Panc1 (cell line): Measurements from ENCODE around the gene CBX8. TPM values are rescaled to one million over a fixed set of nuclear protein-coding genes. Genes with fewer than 3 reads are reported as not detected.
A peak's percentile ranks its signal among the peaks of the same experiment; 100 is the strongest.

ENCODE experiments used
- ATAC-seq: fragments of 200-7000 bp; cut with Tn5 transposase; 2 replicates; pipeline ENCODE4 v1.9.1; 2020; ENCODE audit warnings: mild to moderate bottlenecking, moderate library complexity
- BruUV-seq: library from RNA; stranded (reverse); fragments of 400-500 nt; replicated peaks from 2 replicates; lab custom pipeline; 2021; lab: Mats Ljungman, UMichigan
- CTCF ChIA-PET: fragments of 300-600 bp; sonication (Branson Sonifier 250); formaldehyde crosslinking; loops from one replicate; lab custom pipeline; 2022; ENCODE audit warnings: antibody characterized with exemption; lab: Charles Lee
- POLR2A ChIA-PET: fragments of 300-600 bp; sonication (Branson Sonifier 250); formaldehyde crosslinking; loops from one replicate; lab custom pipeline; 2022; ENCODE audit warnings: antibody characterized with exemption; lab: Charles Lee
- DNase-seq: peaks from one replicate; pipeline ENCODE4 v3.0.0-alpha.2; 2010; ENCODE audit warnings: low read depth, low spot score
- H3K27ac ChIP-seq: 2 replicates; pipeline ENCODE4 v1.5.1; 2011; ENCODE audit warnings: mild to moderate bottlenecking, low read length, inconsistent platforms
- H3K27me3 ChIP-seq: fragments of 200-500 bp; sonication (Bioruptor generic); 2 replicates; pipeline ENCODE4 v1.6.0; 2014; ENCODE audit warnings: low read length, inconsistent platforms; ENCODE audit not compliant: control insufficient read depth, insufficient read depth
- H3K36me3 ChIP-seq: fragments of 200-500 bp; sonication (Bioruptor generic); 2 replicates; pipeline ENCODE4 v1.5.1; 2014; ENCODE audit warnings: inconsistent platforms, mild to moderate bottlenecking, low read length, moderate library complexity; ENCODE audit not compliant: control insufficient read depth, insufficient read depth
- H3K4me1 ChIP-seq: 2 replicates; pipeline ENCODE4 v1.5.1; 2011; ENCODE audit warnings: inconsistent platforms, mild to moderate bottlenecking, low read length, moderate library complexity; ENCODE audit not compliant: control insufficient read depth, insufficient read depth
- H3K4me3 ChIP-seq, 2 experiments: 2 replicates each; pipeline ENCODE4 v1.5.1; 2011 to 2012; ENCODE audit warnings: low read depth in 2 of 2, low read length in 2 of 2, mild to moderate bottlenecking in 2 of 2, inconsistent platforms in 1 of 2, moderate library complexity in 1 of 2
- H3K9me3 ChIP-seq: fragments of 200-500 bp; sonication (Bioruptor generic); 2 replicates; pipeline ENCODE4 v1.5.1; 2014; ENCODE audit warnings: low read depth, mild to moderate bottlenecking, inconsistent platforms, low read length, moderate library complexity; ENCODE audit not compliant: control insufficient read depth, insufficient read depth
- POLR2AphosphoS5 ChIP-seq: IDR thresholded peaks from 2 replicates; pipeline ENCODE4 v1.6.1; 2012; ENCODE audit warnings: mild to moderate bottlenecking, low read depth, low read length, moderate library complexity
- REST ChIP-seq, 2 experiments: IDR thresholded peaks; 2 replicates each; pipeline ENCODE4 v1.6.1; 2011 to 2012; ENCODE audit warnings: low read depth in 2 of 2, control low read depth in 1 of 2, low read length in 1 of 2, mild to moderate bottlenecking in 1 of 2, moderate library complexity in 1 of 2; ENCODE audit not compliant: insufficient read depth in 1 of 2
- SIN3A ChIP-seq: IDR thresholded peaks from 2 replicates; pipeline ENCODE4 v1.6.1; 2012; ENCODE audit warnings: low read depth, mild to moderate bottlenecking, low read length, moderate library complexity, borderline replicate concordance; ENCODE audit not compliant: insufficient read depth
- TCF7L2 ChIP-seq: IDR thresholded peaks from 2 replicates; pipeline ENCODE4 v1.6.1; 2011; ENCODE audit warnings: mild to moderate bottlenecking, low read depth, low read length, inconsistent platforms
- in situ Hi-C: cut with HindIII; loops from 2 replicates; pipeline ENCODE4 v1.10.0; 2016; ENCODE audit warnings: low sequenced_read_pairs, low pct_unique_long_range_greater_than_20kb
- intact Hi-C: fragments of 100-400 bp; cut with micrococcal nuclease; formaldehyde crosslinking; loops from one replicate; pipeline ENCODE4 v1.10.0; 2022; ENCODE audit not compliant: unreplicated experiment
- total RNA-seq: library from RNA; stranded (reverse); gene quantifications from one replicate; pipeline ENCODE4 v1.2.1, GENCODE V29; 2021; ENCODE audit not compliant: unreplicated experiment
- TF ChIP-seq, protein P1 (sequence below): fragments of 450-650 bp; IDR thresholded peaks from 2 replicates; pipeline ENCODE4 v1.5.1; 2017; ENCODE audit warnings: mild to moderate bottlenecking

The CBX8 gene
- total RNA-seq, 1 experiment from 2014 or later, result 15.3 TPM

DNA sequence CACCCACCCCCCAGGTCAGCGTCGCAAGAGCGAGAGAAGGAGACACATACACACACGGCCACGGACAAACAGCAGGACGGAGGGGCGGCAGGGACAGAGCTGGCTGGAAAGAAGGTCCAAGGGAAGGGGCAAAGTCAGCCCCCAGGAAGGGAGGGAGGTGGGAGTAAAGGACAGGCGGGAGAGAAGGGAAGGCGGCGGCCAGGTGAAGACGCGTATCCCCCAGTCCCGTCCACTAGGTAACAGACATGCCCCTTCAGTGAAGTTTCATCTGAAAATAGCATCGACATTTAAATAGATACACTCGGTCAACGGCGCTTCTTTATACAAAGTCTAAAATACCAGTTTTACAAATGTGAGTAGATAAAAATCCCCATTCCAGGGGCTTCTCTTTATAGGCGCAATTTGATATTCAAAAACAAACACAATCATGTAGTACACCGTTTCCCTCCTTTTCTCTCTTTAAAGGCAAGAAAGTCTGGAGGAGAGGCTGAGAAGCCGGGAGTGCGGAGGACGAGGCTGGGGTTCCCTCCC lies 4.5 kb downstream of the CBX8 start:
- Histone ChIP-seq H3K27ac (no peak overlapping the region; the same call in 1 of the 2 replicates), H3K4me1 (peaks cover 21% of the 10 kb centered on the region), H3K4me3 (peak overlapping the region; percentile 62 to 63), H3K36me3 (peaks cover 3% of the 10 kb centered on the region; the same call in 1 of the 2 replicates), H3K9me3 (no peaks in the 10 kb centered on the region), H3K27me3 (no peaks in the 10 kb centered on the region)
- in situ Hi-C loops, result loop anchor here (25.0 kb wide), 1 partner anchor 195 kb away; no protein-coding TSS in a partner anchor
- ChIA-PET POLR2A (interaction anchor here (0.6 kb wide), 1 partner anchor 128 kb away, joined by 8 read pairs; no protein-coding TSS in a partner anchor), CTCF (no interaction called here)
- ATAC-seq, result no peak
- DNase-seq, result no peak
- intact Hi-C loops, result loop anchor here (5.0 kb wide), 1 partner anchor 200 kb away; no protein-coding TSS in a partner anchor
- BruUV-seq, result no TSS peak
- TF ChIP-seq REST (IDR thresholded peaks at IDR 0.05; ENCODE audit: insufficient read depth in 1 of 2, low read depth in 2 of 2, low read length in 1 of 2), result no peak
- TF ChIP-seq, protein P1, sequence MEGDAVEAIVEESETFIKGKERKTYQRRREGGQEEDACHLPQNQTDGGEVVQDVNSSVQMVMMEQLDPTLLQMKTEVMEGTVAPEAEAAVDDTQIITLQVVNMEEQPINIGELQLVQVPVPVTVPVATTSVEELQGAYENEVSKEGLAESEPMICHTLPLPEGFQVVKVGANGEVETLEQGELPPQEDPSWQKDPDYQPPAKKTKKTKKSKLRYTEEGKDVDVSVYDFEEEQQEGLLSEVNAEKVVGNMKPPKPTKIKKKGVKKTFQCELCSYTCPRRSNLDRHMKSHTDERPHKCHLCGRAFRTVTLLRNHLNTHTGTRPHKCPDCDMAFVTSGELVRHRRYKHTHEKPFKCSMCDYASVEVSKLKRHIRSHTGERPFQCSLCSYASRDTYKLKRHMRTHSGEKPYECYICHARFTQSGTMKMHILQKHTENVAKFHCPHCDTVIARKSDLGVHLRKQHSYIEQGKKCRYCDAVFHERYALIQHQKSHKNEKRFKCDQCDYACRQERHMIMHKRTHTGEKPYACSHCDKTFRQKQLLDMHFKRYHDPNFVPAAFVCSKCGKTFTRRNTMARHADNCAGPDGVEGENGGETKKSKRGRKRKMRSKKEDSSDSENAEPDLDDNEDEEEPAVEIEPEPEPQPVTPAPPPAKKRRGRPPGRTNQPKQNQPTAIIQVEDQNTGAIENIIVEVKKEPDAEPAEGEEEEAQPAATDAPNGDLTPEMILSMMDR, result no peak
- no peak for TF ChIP-seq SIN3A
- no peak for TF ChIP-seq TCF7L2

DNA sequence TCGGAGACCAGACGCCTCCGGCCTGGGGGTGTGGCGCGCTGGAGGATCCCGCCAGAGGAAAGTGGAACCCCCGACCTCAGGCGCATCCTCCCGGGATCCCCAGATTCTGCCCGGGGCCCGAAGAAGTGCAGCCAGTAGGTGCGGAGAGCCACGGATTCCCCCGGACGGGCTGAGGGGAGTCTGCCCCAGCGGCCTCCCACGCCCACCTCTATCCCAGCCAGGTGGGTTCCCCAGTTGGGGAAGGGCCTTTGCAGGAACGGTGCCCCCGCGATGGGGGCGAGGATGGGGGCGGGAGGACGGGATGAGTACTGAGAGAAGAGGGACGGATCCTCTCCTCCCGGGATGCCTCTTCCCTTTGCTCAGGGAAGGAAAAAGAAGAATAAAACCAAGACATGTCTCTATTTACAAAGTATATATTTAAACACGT lies 5.1 kb downstream of the CBX8 start:
- no TSS peak for BruUV-seq

More for the DNA sequence above, 5.1 kb downstream of the CBX8 start:
- in situ Hi-C loops, result loop anchor here (25.0 kb wide), 1 partner anchor 196 kb away; no protein-coding TSS in a partner anchor
- Histone ChIP-seq H3K4me1 (peaks cover 21% of the 10 kb centered on the region), H3K9me3 (no peaks in the 10 kb centered on the region), H3K4me3 (peak overlapping the region in 1 of 2 experiments; percentile 63; a peak in 1 of 4 replicates), H3K36me3 (peaks cover 3% of the 10 kb centered on the region; the same call in 1 of the 2 replicates), H3K27ac (no peak overlapping the region), H3K27me3 (no peaks in the 10 kb centered on the region)
- ATAC-seq, result no peak
- TF ChIP-seq SIN3A (no peak), POLR2AphosphoS5 (no peak), TCF7L2 (no peak), REST (IDR thresholded peaks at IDR 0.05; ENCODE audit: insufficient read depth in 1 of 2, low read depth in 2 of 2, low read length in 1 of 2) (no peak)
- TF ChIP-seq, protein P1, result no peak
- intact Hi-C loops, result loop anchor here (5.0 kb wide), 1 partner anchor 201 kb away; no protein-coding TSS in a partner anchor
- ChIA-PET CTCF (no interaction called here), POLR2A (no interaction called here)
- DNase-seq, result no peak
